Neural progenitor cell (in vitro differentiated cells): ENCODE results near the gene ACE2.

Source experiments
- CTCF ChIP-seq: fragments of 200-600 bp; sonication (generic); IDR thresholded peaks from 2 replicates; pipeline ENCODE4 v1.5.1; 2017; ENCODE audit warnings: antibody characterized with exemption, mild to moderate bottlenecking
- EZH2 ChIP-seq: fragments of 200-600 bp; sonication (generic); IDR thresholded peaks from 2 replicates; pipeline ENCODE4 v1.6.1; 2017; ENCODE audit warnings: antibody characterized with exemption, mild to moderate bottlenecking, moderate library complexity

GRCh38 chrX:15606136-15606535 is 5.4 kb upstream of the ACE2 start:
- TF ChIP-seq EZH2 = no peak
- no peak for TF ChIP-seq CTCF
